ENCODE data around the gene NPB.
A peak's percentile ranks its signal among the peaks of the same experiment; 100 is the strongest.

NPB gene

DNA sequence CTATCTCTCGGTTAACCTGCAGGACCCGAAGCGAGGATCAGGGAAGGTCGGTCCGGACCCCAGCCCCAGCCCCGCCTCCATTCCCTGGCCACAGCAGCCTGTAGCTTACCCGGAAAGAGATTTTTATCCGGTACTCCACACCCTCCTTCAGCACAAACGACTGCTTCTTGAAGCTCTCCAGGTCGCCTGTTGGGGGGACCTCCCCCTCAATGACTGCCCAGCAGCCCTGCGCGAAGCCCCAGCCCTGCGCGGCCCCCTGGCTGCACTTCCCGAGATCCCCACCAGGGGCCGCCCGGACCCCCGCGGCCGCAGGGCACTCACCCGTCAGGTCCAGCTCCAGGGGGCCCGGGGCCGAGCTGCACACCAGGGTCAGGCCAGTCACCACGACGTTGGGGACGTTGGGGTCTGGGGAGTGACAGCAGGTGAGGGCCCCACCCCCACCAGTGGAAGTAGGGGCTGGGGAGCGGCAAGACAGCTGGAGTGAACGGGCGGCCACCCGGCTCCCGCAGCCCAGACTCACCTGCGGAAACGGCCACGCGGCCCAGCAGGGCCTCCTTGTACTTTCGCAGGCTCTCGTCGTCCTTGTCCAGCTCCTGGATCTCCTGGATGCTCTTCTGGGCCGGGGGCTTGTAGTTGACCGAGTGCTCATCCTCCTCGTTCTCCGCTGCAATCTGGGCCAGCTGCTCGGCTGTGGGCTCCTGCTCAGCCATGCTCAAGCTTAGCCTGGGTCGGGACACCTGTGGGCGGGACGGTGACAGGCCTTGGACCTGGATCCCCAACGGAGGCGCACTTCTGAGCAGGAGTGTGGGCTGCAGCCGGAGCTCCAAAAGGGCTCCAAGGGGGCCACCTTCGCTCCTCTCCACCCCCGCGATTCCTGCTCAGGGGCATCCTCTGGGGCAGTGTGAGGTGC, 32.6 kb upstream of the NPB start:
- no peak for DNase-seq (ENCODE audit: low spot score)

DNA sequence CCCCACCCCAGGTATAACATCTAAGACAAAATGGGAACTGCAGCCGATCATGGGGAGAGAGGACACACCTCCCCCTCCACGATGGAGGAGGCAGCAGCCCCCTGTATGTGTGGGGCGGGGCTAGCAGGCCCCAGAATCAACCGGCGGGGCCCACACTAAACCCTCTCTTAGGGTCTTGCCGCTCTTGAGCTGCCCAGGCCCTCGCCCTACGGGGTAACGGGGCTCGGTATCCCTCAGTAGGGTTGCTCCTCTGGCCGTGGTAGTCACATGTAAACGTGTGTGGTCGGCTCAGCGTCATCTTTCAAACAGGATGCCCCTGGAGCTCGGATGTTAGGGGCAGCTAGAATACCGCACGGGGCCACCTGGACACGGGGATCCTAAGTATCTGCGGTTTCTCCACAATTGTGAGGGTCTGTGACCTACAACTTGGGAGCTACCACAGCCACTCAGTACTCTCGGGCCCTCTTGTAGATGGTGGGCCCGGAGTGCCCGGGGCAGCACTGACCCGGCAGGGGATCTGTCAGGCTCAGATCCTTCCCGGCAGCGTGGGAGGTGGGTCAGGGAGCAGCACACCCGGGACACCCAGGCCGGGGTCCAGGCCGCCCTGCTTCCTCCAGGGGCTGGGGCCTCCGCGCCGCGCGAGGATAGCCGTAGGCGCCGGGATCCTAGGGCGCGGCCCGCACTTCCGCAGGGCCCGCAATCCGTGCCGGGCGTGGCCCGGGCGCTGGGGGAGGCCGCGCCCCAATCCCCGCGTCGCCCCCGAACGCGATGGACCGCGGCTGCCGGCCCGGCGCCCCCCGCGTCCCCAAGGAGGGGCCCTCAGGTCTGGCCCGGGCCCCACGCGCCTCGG, 31.7 kb upstream of the NPB start:
- DNase-seq (ENCODE audit: low spot score), result peak; percentile 36

DNA sequence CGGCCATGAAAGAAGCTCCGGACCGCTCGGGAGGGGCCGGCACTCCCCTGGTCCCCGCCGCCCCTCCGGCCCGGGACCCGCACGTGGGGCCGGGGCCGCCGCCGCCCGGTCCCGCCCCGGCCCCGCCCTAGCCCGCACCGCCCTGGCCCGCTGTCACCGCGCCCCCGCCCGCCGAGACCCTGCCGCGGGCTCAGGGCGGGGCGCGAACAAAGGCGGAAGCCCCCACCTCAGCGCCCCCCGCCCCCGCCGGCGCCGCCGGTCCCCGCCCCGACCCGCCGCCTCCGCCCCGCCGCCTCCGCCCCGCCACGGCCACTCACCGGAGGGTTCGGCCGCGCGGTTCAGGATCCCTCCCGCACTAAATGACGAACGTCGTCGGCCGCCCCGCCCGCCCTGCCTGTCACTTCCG, 31.1 kb upstream of the NPB start, which contains the start of gene ARHGDIA:
TSS of gene ARHGDIA (minus strand) at position 357 of the 406 bp plus-strand sequence. CDS start 1,407 bp downstream, outside the sequence.
- DNase-seq (ENCODE audit: low spot score), result no peak

DNA sequence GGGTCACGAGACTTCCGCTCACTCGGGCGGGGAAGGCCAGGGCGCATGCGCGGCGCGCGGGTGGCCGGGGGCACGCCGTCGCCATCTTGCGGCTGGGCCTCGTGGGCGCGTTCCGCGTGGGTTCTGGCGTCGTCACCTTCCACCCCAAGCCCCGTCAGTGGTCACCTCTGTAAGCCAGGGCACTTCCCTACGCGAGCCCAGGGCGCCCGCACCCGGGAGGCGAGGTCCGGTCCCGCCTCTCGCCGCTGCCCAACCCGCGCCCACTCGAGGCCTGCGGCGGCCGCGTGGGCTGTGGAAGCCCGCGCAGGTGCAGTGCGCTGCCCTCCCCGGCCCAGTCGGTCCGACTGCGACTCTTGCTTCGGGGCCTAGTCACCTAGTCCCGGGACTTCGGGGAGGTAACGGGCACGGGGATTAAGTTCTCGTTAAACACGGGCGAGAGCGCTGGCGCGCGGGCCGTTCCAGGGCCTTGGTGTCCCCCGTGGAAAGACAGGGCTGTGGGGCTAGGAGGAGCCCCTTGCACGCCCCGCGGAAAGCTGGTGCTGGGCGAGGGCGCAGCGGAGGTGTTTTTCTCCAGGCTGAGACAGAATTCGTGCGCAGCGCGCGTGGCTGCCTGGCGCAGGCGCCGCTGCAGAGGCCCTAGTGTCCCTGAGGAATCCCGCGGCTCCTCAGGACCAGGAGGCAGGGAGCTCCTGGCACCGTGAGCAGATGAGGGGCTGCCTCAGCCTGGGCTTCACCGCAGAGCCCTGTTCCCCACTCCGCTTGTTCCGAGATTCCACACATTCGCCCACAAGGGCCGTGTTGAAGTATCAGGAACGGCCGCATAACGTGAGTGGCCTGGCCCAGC, 30.4 kb upstream of the NPB start:
- peak; percentile 94 for DNase-seq (ENCODE audit: low spot score)

DNA sequence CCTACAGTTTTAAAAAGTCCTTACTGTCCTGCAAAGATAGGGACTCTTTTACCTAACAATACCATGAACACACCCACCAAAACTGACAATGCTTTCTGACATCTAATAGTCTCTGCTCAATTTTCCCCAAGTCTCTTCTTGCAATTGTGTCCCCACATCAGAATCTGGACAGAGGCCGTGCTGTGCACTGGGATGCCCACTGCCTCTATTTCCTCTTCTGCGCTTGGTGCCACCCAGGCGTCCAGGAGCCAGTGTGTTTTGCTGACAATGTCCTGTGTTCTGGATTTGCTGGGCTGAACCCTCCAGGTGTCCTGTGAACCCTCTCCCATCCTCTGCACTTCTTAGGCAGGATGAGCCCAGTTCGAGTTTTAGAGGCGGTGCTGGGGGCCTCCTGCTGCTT, 24.5 kb upstream of the NPB start:
- no peak for DNase-seq (ENCODE audit: low spot score)

DNA sequence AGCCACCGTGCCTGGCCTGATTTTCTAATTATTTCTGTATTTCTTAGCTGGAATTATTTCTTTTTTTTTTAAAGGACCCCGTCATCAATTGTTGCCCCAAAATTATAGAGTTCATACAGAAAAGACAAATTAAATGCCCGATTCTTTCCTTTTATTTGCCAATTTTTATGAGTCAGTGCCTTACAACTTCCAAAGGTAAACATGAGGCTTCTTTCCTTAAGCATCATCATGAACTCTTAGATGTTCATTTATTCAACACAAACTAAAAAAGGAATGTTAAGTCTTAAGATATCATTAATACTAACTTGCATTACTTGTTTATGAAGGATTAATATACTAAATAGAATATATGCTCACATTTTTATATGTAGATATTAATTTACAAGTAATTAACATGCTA, 23.7 kb upstream of the NPB start:
- no peak for DNase-seq (ENCODE audit: low spot score)

DNA sequence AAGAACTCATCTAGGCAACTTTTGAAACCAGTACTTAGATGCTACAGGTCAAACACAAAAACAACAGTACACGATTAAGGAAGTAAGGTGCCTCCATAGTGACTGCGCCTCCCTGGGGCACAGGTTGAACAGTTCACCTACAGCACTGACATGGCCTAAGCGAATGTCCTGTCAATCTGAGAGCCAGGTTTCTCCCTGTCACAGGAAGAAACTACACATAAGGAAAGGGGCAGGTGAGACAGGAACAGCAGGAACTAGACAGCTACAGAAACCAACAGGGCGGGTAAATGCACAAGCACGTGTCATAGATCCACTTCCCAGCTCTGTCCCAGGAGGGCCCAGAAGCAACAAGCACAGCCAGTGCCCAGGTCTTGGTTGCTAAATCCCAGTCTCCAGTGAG, 22.9 kb upstream of the NPB start:
- DNase-seq (ENCODE audit: low spot score), result no peak

DNA sequence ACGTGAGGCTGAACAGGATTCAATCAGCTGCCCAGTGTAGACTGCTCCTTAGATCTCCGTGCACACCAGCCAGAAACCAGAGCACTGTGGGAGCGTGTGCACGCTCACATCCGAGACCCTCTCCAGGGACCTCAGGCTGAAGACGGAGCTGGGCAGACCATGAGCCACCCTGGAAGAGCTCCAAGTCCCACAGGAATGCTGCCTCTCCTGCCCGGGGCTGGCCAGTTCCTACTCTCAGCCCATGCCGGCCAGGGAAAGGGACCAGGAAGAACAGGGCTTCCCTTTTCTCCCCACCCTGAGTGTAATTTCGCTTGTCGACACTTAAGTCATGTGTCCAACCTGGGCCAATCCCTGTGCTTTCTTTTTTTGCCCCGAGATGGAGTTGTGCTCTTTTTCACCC, 17.5 kb upstream of the NPB start:
- DNase-seq (ENCODE audit: low spot score), result no peak

DNA sequence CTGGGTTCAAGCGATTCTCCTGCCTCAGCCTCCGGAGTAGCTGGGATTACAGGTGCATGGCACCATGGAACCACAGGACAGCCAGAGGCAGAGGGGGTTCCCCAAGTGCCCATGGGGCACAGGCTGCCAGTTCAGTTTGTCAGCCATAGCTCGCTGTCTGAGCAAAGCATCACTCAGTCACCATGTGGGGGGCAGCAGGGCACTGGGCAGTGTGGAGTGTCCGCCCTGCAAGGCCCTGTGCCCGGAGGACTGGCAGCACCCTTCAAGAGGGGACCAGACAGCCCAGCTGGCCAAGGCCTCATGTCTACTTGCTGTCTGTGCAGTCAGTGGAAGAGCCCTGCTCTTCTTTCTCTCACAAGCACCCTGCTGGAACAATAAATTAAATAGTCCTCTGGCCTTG, 17.1 kb upstream of the NPB start:
- DNase-seq (ENCODE audit: low spot score), result no peak

DNA sequence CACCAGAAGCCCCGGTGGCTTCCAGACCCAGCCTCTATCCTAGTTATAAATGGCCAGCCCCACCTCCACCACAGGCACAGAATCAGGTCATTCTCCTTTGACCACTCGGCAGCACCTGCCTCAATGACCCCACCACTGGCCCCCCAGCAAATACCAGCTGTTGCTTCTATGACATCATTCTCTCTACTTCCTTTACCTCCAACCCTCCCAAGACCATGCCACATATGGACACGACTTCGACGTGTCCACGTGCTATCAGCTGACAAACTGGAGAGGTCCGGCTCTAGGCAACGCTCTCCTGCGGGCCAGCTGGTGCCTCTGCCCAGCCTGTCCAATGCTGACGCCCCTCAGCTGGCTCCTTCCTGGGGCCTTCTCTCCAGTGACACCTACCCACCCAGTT, 16.6 kb upstream of the NPB start:
- DNase-seq (ENCODE audit: low spot score), result no peak

DNA sequence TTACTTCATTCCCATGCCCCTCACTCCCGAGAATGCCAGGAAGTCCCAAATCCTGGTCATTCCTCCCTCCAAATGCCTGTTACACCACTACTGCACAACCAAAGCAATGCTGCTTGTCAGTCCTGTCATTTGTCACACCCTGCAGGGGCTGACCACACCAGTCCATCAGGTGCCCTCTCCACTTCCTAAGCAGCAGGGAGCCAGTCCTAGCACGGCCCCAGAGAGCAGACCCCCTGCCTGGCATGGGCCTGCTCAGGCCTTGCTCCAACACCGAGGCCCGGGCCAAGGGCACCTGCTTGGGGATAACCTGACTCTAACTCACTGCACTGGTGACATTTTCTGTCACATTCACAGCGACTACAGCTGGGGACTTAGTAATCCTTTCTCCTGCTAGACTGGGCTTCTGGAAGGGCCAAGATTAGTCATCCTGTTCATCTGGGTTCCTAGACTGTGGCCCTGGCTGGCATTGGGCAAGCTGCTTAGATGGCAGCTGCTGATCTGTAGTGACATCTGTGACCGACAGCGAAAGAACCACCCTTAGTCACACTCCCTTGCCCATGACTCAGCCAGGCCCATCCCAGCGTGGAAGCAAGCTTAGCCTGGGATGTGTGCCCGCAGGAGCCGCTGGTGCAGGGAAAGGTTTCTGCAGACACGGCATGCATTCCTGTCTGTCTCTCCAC, 16.0 kb upstream of the NPB start:
- DNase-seq (ENCODE audit: low spot score), result no peak

DNA sequence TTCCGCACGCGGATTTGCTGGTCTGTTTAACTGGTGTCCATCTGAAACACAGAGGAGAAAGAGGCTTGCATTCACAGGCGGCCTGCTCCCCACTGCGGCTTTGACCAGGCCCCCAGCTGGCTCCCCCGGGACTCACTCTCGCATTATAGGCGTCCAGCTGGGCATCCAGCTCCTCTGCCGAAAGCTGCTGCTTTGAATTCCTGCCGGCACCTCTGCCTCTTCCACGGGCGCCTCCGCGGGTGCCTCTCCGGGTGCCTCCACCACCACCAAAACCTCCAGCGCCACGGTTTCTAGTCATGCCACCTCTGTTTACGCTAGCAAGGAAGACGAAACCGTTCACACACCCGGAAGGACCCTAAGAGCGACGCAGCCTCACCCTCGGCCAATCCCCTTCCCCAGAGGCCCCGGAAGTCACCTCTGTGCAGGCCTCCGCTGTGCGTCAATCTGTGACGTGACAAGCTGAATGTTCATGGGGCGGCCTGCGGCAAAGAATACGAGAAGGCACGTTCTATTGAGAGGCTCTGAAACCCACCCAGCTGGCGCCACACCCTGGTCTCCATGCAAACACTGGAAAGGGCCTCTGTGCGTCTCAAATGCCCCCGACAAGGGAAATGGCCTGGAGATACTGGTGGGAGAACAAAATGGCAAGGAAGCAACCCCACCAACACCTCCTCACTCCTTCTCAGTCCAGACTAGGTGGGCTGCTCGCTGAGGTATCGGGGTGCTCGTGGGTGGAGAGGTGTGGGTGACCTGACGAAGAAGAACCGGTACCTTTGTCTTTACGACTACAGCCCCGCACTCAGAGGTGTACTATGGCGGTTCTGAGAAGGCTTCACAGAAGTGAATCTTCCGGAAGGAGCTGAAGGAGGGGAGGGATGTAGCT, 13.7 kb upstream of the NPB start:
- no peak for DNase-seq (ENCODE audit: low spot score)

DNA sequence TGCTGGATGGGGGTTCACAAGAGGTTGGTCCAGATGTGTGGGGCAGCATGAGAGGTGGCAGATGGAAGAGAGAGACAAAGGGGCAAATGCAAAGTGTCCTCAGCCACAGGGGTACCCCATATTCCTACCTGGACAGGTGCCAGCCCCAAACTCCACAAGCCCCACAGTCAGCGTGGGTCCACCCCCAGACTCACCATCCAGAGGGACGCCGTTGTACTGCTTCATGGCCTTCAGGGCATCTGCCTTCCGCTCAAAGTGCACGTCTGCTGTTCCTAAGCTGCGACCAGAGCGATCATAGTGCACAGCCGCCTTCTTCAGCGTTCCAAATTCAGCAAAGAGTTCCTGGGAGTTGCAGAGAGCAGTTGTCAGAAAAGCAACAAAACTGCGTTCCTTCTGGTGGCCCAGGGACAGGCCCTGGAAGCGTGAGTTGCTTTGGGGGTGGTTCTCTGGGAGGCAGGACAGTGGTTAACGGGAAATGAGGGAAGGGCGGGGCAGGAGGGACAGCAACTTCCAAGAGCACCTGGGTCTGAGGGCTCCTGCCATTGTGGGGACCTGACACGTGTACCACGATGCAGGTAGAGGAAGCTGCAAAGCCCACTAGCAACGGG, 12.9 kb upstream of the NPB start:
- DNase-seq (ENCODE audit: low spot score), result no peak

DNA sequence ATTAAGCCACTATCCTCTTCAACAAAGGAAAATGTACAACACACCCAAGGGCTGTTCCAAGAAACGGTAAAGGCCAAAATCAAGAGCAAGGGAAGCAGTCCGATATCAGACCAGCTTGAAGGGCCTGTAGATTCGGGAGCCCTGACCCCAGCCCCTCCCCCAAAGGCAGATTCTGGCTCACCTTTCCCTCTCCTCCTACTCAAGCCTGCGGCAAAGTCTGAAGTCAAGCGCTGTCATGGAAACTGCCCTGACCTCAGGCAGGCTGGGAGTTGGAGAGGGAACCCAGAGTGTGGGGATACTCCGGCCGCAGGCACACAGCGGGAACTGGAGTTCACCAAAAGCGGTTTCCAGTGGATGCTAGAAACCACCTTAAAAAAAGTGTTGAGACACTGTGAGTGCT, 12.4 kb upstream of the NPB start:
- no peak for DNase-seq (ENCODE audit: low spot score)

DNA sequence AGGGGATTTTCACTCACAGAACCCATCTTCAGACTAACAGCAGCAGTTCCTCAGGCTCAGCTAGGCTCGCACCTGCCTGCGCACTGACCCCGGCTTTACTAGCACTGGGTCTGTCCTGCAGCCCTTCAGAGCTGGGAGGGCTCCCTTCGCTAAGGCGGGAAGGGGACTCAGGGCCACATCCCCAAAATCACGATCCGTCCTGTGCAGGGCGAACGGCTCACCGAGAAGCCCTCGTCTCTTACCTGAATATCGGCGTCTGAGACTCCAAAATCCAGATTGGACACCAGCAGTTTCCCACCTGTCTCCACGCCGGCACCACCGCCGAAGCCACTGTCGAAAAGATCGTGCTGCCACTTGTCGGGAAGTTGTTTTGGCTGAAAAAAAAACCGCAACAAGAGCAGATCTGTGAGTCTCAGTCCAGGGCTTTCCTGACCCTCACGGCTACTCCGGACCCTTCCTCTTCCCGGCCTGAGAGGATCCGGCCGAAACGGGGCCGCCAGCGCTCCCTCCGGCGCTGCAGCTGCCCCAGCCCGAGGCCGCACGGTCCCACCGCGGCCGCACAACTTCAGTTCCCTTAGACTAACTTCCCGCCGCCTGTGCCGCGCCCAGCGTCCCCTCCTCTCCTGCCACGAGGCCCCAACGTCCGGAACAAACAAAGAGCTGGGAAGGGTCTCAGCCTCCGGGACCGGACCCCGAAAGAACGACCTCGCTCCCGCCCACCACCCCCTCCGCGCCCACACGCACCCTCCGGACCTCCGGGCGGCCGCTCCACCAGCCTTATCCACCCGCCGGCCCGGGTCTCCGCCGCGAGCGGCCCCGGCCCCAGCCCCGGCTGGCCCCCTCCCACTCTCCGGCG, 11.4 kb upstream of the NPB start:
- DNase-seq (ENCODE audit: low spot score), result no peak

DNA sequence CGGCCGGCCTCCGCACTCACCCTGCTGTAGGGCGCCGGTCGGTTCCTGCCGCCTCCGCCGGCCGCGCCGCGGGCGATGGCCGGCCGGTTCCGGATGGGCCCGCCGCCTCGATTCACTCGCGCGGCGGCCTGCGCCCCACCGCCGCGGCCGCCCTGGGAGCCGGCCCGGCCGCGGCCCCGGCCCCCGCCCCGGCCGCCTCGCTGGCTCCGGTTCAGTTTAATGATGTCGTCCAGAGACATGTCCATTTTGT, 10.8 kb upstream of the NPB start:
- DNase-seq (ENCODE audit: low spot score), result no peak

DNA sequence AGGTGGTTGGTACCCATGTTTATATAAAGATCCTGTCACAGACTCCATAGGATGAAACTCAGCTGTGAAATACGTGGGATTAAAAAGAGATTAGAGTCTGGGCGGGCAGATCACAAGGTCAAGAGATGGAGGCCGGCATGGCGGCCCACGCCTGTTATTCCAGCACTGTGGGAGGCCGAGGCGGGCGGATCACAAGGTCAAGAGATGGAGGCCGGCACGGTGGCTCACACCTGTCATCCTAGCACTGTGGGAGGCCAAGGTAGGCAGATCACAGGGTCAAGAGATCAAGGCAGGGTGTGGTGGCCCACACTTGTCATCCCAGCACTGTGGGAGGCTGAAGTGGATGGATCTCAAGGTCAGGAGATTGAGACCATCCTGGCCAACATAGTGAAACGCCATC, 6.6 kb upstream of the NPB start:
- DNase-seq (ENCODE audit: low spot score), result no peak

DNA sequence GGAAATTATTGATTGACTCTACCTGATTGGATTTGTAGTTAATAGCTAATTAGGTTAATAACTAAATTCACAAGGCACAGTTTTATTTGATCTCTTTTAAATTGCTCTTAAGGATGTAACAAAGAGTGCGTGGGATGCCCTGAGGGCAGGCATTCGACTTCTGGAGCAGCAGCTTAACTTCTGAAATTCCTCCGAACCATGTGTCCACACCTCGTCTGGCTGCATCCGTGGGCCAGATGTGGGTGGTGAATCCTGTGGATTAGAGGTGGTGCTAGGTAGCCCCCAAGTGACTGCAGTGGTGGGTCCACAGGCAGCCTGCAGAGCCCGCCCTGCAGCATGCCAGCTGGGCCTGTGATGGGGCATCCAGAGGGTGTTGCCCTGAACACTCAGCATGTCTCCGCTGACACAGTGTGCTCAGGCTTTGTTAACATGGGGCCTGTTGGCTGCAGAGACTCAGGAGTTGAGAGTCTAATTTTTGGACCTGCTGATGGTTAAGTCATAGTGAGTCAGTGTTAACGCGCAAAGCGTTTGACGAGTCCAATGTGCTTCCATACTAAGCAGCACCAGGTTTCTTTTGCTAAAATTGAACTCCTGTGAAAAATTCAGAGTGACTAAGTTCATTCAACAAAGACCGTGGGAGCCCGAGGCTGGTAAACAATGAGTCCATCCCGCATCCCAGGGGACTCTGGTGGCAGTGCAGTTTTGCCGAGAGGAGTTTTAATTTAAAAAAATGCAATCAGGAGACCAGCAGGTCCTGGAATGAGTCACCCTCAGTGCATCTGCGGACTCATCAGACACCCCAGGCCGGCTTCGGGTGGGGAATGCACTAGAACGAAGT, 3.8 kb upstream of the NPB start:
- DNase-seq (ENCODE audit: low spot score), result no peak

DNA sequence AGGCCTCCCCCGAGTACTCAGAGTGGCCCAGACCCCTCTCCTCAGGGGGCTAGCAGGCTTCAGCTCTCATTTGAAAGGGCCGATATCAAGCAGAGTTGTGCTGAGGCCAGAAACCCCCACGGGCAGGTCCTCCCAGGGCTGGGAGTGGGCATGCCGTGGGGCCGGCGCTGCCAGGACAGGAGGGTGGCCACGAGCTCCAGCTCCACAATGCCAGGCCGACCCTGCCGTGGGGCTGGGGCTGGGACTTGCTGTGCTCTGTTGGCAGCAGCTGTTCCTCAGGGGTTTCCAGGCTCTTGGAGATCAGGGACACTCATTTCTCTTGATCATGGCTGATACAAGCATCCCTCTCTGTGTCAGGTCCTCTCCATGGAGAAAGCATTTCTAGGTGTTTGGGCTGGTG, 3.2 kb upstream of the NPB start:
- no peak for DNase-seq (ENCODE audit: low spot score)

All from CD4-positive, alpha-beta T cell treated with Interleukin-6 at 100 ng/mL for 8 hours (primary cell).